Mononuclear cell (primary cell): ENCODE data around the gene APOA1. TPM values are rescaled to one million over a fixed set of nuclear protein-coding genes. Genes with fewer than 3 reads are reported as not detected.

Source experiments
- H3K27me3 ChIP-seq: 2 replicates; pipeline ENCODE4 v1.6.0; 2011; ENCODE audit warnings: low read length, control low read depth; ENCODE audit not compliant: insufficient read depth
- H3K4me1 ChIP-seq: 2 replicates; pipeline ENCODE4 v1.5.1; 2011; ENCODE audit warnings: mild to moderate bottlenecking, low read length, control low read depth; ENCODE audit not compliant: insufficient read depth
- H3K4me3 ChIP-seq: 2 replicates; pipeline ENCODE4 v1.5.1; 2011; ENCODE audit warnings: mild to moderate bottlenecking, low read length, moderate library complexity
- H3K9me3 ChIP-seq: 2 replicates; pipeline ENCODE4 v1.5.1; 2011; ENCODE audit warnings: low read depth, mild to moderate bottlenecking, control low read depth, low read length
- total RNA-seq: library from RNA; depleted of rRNA; stranded (reverse); fragments of >200 nt; gene quantifications from one replicate; pipeline ENCODE4 v1.2.3, GENCODE V29; 2012

The APOA1 gene
- total RNA-seq = 0.31 TPM

- peaks cover 18% of the 10 kb centered on the region for H3K4me1 ChIP-seq
- H3K27me3 ChIP-seq = no peaks in the 10 kb centered on the region
- no peak within 1 kb of the TSS for H3K4me3 ChIP-seq
- no peaks in the 10 kb centered on the region for H3K9me3 ChIP-seq
These were observed at the start of gene APOA1 for GRCh38 chr11:116837231-116838091. Gene APOA1, minus strand, starts transcription at chr11:116837622. Its CDS starts 235 bp downstream, at chr11:116837387.

DNA sequence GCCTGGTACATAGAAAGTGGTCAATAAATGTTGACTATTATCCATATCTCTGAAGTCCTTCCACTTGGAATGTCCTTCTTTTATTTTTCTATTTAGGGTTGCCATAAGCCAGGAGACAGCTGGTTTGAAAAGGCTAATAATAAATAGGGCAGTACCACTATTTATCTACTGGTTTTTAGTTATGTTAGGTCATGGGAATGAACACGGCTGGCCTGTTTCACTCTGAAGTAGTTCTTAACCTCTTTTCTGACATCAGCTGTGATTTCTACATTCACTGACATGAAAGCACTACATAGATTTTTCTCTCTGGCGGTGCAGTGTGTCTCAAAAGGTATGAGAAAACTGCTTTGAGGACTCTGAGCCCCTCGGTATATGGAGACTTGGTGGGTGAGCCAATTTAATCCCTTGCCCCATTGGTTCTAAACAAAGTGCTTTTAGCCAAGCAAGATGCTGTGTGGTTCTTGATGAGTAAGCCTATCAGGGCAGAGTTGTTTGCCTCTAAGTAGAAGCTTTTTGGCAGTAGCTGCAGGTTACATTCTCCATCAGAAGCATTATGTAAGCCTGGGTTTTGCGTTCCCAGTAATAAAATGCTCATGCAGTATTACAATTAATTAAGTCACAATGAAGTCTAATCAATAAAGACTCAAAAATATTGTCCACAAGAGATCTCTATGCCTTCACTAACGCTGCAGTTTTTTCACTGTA, 48.7 kb upstream of the APOA1 start:
- H3K9me3 ChIP-seq = no peaks in the 10 kb centered on the region
- H3K27me3 ChIP-seq = no peaks in the 10 kb centered on the region
- no peak overlapping the region for H3K4me3 ChIP-seq
- H3K4me1 ChIP-seq = peaks cover 7% of the 10 kb centered on the region

DNA sequence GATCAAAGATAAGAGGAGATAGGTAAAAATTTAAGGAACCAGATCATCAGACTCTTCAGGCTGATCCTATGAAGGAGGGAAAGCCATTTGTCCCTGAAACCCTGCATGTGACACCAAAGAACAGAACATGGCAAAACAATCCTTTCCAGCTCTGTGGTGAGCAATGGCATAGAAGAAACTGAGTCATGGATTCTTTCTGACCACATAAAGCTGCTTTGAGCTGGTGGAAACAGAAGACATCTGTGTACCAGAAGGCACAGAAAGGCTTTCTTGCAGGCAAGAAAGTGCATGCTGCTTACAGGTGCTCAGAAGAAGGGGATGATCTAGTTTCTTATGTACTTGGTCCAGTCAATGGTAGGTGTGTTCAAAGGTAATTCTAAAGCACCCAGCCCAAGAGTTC, 45.0 kb upstream of the APOA1 start:
- H3K9me3 ChIP-seq = no peaks in the 10 kb centered on the region
- no peaks in the 10 kb centered on the region for H3K4me1 ChIP-seq
- H3K4me3 ChIP-seq = no peak overlapping the region
- no peaks in the 10 kb centered on the region for H3K27me3 ChIP-seq

GRCh38 chr11:116881143-116881542, 43.7 kb upstream of the APOA1 start:
- Histone ChIP-seq H3K9me3 (no peaks in the 10 kb centered on the region), H3K4me3 (no peak overlapping the region), H3K27me3 (no peaks in the 10 kb centered on the region), H3K4me1 (no peaks in the 10 kb centered on the region)

- Histone ChIP-seq H3K4me1 (no peaks in the 10 kb centered on the region), H3K4me3 (no peak overlapping the region), H3K9me3 (no peaks in the 10 kb centered on the region), H3K27me3 (no peaks in the 10 kb centered on the region)
These were observed 42.6 kb upstream of the APOA1 start for GRCh38 chr11:116879800-116880625.

- Histone ChIP-seq H3K4me1 (no peaks in the 10 kb centered on the region), H3K4me3 (no peak overlapping the region), H3K27me3 (no peaks in the 10 kb centered on the region), H3K9me3 (no peaks in the 10 kb centered on the region)
These were observed 39.2 kb upstream of the APOA1 start for GRCh38 chr11:116876656-116877055.

- H3K4me1 ChIP-seq = no peaks in the 10 kb centered on the region
- no peaks in the 10 kb centered on the region for H3K9me3 ChIP-seq
- H3K27me3 ChIP-seq = no peaks in the 10 kb centered on the region
- no peak overlapping the region for H3K4me3 ChIP-seq
These were observed 37.8 kb upstream of the APOA1 start for GRCh38 chr11:116875194-116875593.

- H3K27me3 ChIP-seq = no peaks in the 10 kb centered on the region
- no peak overlapping the region for H3K4me3 ChIP-seq
- H3K9me3 ChIP-seq = no peaks in the 10 kb centered on the region
- H3K4me1 ChIP-seq = no peaks in the 10 kb centered on the region
These were observed 36.8 kb upstream of the APOA1 start for GRCh38 chr11:116874251-116874650.

GRCh38 chr11:116873381-116873780, 36.0 kb upstream of the APOA1 start:
- Histone ChIP-seq H3K27me3 (no peaks in the 10 kb centered on the region), H3K4me1 (no peaks in the 10 kb centered on the region), H3K4me3 (no peak overlapping the region), H3K9me3 (no peaks in the 10 kb centered on the region)

DNA sequence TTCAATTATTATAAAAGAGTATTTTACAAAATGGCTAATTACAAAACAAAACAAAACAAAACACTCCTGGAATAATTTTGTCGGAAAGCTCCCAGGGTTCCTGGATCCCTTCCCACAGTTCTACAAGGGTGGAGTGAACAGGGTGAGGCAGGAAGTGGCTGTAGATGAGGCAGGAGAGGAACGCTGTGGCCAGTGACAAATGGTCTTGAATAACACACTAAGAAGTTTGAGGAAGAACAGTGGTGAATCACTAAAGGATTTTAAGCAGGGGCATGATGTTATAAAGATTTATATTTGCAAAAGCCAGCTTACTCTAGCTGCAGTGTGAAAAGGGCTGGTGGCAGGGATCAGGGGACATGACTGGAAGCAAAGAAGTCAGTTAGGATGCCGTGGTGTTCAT, 33.8 kb upstream of the APOA1 start:
- Histone ChIP-seq H3K4me3 (no peak overlapping the region), H3K4me1 (no peaks in the 10 kb centered on the region), H3K27me3 (no peaks in the 10 kb centered on the region), H3K9me3 (no peaks in the 10 kb centered on the region)

DNA sequence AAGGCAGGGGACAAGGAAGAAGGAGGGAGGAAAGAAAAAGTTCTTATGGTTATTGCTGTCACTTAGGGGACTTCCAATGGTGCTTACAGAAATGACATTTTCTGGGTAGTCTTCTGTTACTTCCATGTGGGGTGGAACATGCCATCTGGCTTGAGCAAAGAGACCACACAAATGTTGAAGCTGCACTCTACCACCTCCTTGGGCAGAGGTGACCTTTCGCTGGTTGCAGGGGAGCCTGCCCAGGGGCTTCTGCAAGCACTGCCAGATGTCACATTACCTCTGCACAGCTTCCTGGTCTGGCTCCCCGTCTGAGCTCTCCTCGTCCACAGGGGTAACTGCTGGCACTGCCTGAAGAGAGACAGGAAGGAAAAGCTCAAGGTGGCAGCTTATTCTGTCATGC, 32.6 kb upstream of the APOA1 start:
- Histone ChIP-seq H3K4me1 (no peaks in the 10 kb centered on the region), H3K9me3 (no peaks in the 10 kb centered on the region), H3K27me3 (no peaks in the 10 kb centered on the region), H3K4me3 (no peak overlapping the region)

- H3K4me1 ChIP-seq = no peaks in the 10 kb centered on the region
These were observed 32.2 kb upstream of the APOA1 start for GRCh38 chr11:116869610-116870009.

GRCh38 chr11:116868066-116868465, 30.6 kb upstream of the APOA1 start:
- no peak overlapping the region for H3K4me3 ChIP-seq
- no peaks in the 10 kb centered on the region for H3K4me1 ChIP-seq
- H3K27me3 ChIP-seq = no peaks in the 10 kb centered on the region
- H3K9me3 ChIP-seq = no peaks in the 10 kb centered on the region

More at GRCh38 chr11:116869610-116870009, 32.2 kb upstream of the APOA1 start:
- Histone ChIP-seq H3K27me3 (no peaks in the 10 kb centered on the region), H3K4me3 (no peak overlapping the region), H3K9me3 (no peaks in the 10 kb centered on the region)

DNA sequence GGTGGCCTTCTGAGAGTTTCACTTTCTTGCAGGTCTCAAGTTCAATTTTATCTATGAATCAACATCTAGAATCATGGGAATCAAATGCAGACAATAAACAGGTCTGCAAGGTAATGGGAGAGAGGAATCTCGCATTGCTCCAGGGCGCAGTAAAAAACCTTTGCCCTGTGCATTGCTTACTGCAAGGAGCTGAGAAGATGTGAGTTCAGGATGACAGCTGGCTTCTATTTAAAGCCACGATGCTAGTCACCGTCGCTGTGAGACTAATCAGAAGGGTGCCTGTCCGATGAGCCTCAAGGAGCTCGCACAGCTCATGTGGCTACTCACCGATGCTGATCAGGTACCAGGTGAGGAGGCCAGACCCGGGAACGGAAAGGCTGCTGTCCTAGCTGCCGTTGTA, 30.2 kb upstream of the APOA1 start:
- no peaks in the 10 kb centered on the region for H3K9me3 ChIP-seq
- H3K4me1 ChIP-seq = no peaks in the 10 kb centered on the region
- H3K27me3 ChIP-seq = no peaks in the 10 kb centered on the region
- H3K4me3 ChIP-seq = no peak overlapping the region
